Ishikawa (cell line): ENCODE measurements around the gene COL20A1.

Source experiments
- CEBPB ChIP-seq: IDR thresholded peaks from 2 replicates; pipeline ENCODE4 v1.6.1; 2012
- CREB1 ChIP-seq: IDR thresholded peaks from 2 replicates; pipeline ENCODE4 v1.6.1; 2012; ENCODE audit warnings: low read depth
- EGR1 ChIP-seq: IDR thresholded peaks from 2 replicates; pipeline ENCODE4 v1.6.1; 2012
- EP300 ChIP-seq: IDR thresholded peaks from 2 replicates; pipeline ENCODE4 v1.6.1; 2012; ENCODE audit warnings: borderline replicate concordance
- FOXM1 ChIP-seq: IDR thresholded peaks from 2 replicates; pipeline ENCODE4 v1.6.1; 2012; ENCODE audit warnings: low read depth, borderline replicate concordance
- MAX ChIP-seq: IDR thresholded peaks from 2 replicates; pipeline ENCODE4 v1.6.1; 2012
- NFIC ChIP-seq: IDR thresholded peaks from 2 replicates; pipeline ENCODE4 v1.6.1; 2012
- RAD21 ChIP-seq: IDR thresholded peaks from 2 replicates; pipeline ENCODE4 v1.6.1; 2012; ENCODE audit warnings: low read depth
- TAF1 ChIP-seq: IDR thresholded peaks from 2 replicates; pipeline ENCODE4 v1.6.1; 2012; ENCODE audit warnings: low read depth, mild to moderate bottlenecking
- TCF12 ChIP-seq: IDR thresholded peaks from 2 replicates; pipeline ENCODE4 v1.6.1; 2012; ENCODE audit warnings: low read depth
- TEAD4 ChIP-seq: IDR thresholded peaks from 2 replicates; pipeline ENCODE4 v1.6.1; 2012
- USF1 ChIP-seq: IDR thresholded peaks from 2 replicates; pipeline ENCODE4 v1.6.1; 2012
- YY1 ChIP-seq: IDR thresholded peaks from 2 replicates; pipeline ENCODE4 v1.6.1; 2012; ENCODE audit warnings: low read depth
- ZBTB7A ChIP-seq: IDR thresholded peaks from 2 replicates; pipeline ENCODE4 v1.6.1; 2012; ENCODE audit warnings: low read depth
- TF ChIP-seq, protein P1 (sequence below): IDR thresholded peaks from 2 replicates; pipeline ENCODE4 v1.6.1; 2012; ENCODE audit warnings: low read depth, mild to moderate bottlenecking

The COL20A1 gene

GRCh38 chr20:63287697-63288580, 5.0 kb upstream of the COL20A1 start:
- TF ChIP-seq YY1 (no peak), EGR1 (no peak), EP300 (no peak), ZBTB7A (no peak), CREB1 (no peak), TCF12 (no peak), RAD21 (no peak), TAF1 (no peak), USF1 (no peak), NFIC (no peak), FOXM1 (no peak), TEAD4 (no peak), CEBPB (no peak), MAX (no peak)
- TF ChIP-seq, protein P1, sequence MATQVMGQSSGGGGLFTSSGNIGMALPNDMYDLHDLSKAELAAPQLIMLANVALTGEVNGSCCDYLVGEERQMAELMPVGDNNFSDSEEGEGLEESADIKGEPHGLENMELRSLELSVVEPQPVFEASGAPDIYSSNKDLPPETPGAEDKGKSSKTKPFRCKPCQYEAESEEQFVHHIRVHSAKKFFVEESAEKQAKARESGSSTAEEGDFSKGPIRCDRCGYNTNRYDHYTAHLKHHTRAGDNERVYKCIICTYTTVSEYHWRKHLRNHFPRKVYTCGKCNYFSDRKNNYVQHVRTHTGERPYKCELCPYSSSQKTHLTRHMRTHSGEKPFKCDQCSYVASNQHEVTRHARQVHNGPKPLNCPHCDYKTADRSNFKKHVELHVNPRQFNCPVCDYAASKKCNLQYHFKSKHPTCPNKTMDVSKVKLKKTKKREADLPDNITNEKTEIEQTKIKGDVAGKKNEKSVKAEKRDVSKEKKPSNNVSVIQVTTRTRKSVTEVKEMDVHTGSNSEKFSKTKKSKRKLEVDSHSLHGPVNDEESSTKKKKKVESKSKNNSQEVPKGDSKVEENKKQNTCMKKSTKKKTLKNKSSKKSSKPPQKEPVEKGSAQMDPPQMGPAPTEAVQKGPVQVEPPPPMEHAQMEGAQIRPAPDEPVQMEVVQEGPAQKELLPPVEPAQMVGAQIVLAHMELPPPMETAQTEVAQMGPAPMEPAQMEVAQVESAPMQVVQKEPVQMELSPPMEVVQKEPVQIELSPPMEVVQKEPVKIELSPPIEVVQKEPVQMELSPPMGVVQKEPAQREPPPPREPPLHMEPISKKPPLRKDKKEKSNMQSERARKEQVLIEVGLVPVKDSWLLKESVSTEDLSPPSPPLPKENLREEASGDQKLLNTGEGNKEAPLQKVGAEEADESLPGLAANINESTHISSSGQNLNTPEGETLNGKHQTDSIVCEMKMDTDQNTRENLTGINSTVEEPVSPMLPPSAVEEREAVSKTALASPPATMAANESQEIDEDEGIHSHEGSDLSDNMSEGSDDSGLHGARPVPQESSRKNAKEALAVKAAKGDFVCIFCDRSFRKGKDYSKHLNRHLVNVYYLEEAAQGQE: no peak

DNA sequence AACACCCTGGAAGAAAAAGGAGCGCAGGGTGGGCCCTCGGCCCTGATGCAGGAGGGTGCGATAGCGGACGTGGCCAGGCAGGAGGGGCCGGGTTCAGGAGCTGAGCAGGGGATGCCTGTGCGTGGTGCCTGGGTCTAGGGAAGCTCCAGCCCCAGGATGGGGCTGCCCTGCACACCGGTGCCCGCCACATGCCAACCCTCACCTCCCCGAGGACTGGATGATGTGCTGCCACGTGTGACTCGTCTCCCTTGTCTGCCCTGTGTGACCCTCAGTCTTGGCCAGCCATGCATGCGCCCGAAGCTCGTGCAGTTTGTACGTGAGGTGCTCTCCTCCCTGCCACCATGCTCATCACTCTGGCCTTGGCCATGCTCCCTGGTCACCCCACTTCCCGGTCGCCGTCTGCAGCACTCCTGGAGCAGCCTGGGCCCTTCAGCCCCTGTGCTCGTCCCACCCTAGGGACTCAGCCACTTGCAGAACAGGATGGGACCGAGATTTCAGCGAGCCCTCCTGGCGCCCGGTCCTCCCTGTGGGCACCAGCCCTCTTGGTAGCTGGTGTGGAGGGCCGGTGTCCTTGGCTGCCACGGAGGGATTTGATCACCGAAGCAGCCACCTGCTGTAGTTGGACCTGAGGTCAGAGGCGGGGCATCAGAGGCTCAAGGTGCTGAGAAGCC, 4.3 kb upstream of the COL20A1 start:
- no peak for TF ChIP-seq TAF1
- no peak for TF ChIP-seq YY1
- TF ChIP-seq EP300: no peak
- TF ChIP-seq USF1: no peak
- no peak for TF ChIP-seq FOXM1
- no peak for TF ChIP-seq NFIC
- TF ChIP-seq, protein P1: no peak
- TF ChIP-seq CEBPB: no peak
- TF ChIP-seq ZBTB7A: no peak
- no peak for TF ChIP-seq EGR1
- no peak for TF ChIP-seq CREB1
- TF ChIP-seq MAX: no peak
- no peak for TF ChIP-seq RAD21
- TF ChIP-seq TEAD4: no peak
- TF ChIP-seq TCF12: no peak

DNA sequence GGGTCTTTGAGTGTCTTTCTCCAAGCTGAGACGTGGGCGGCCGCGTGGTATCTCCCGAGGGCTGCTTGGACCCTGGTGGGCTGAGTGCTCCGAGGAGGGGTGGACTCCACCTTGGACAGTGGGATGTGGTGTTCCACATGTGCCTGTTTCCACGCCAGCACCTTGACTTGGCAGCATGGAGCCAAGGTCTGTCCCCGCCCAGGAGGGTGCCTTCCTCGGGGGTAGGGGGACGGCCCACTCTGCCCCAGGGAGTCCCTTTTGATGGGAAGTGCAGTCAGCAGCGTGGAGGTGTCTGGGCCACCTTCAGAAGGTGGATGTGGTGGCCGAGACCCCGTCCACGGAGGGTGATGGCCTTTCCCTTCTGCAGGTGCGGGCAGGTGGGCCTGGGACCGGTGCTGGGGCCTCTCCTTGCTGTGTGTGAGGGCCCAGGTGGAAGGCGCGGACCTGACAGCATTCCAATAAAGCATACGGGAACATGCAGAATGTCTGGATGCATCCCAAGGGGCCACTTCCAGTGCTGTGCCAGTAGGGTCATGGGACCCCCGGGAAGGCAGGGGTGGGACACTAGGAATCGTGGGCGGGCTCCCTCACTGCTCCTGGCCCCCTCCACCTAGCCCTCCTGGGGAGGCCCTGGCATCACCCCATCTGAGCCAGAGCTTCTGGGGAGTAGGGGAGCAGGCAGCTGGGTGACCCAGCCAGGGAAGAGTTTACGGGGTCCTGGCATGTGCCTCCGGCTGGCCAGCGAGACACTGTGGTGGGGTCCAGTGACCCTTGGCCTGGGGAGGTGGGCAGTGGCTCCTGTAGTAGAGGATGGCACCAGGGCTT, 3.5 kb upstream of the COL20A1 start:
- TF ChIP-seq YY1 (no peak), ZBTB7A (no peak), EP300 (no peak), TEAD4 (no peak), USF1 (no peak), TCF12 (no peak), NFIC (no peak), TAF1 (no peak), CEBPB (no peak), CREB1 (no peak), EGR1 (no peak), RAD21 (no peak), MAX (no peak), FOXM1 (no peak)
- TF ChIP-seq, protein P1: no peak
